Astrocyte of the hippocampus (primary cell): ENCODE data around the gene EML6.
A peak's percentile ranks its signal among the peaks of the same experiment; 100 is the strongest.

Source experiments
- DNase-seq: peaks from one replicate; pipeline ENCODE4 v3.0.0; 2011; ENCODE audit warnings: low read depth, low spot score

EML6 gene

GRCh38 chr2:54997826-54998225 is 274.4 kb downstream of the EML6 start:
- no peak for DNase-seq

GRCh38 chr2:54999182-54999581 is 275.7 kb downstream of the EML6 start:
- DNase-seq, result peak; percentile 38

GRCh38 chr2:55000341-55000740 is 276.9 kb downstream of the EML6 start:
- DNase-seq, result no peak

GRCh38 chr2:55001716-55002115 is 278.3 kb downstream of the EML6 start:
- no peak for DNase-seq

- DNase-seq, result no peak
Measured at GRCh38 chr2:55003706-55004639, 280.5 kb downstream of the EML6 start.

GRCh38 chr2:55006306-55006705 is 282.8 kb downstream of the EML6 start:
- no peak for DNase-seq

- DNase-seq, result no peak
Measured at GRCh38 chr2:55009277-55010060, 286.0 kb downstream of the EML6 start.

GRCh38 chr2:55010149-55010591 is 286.7 kb downstream of the EML6 start:
- peak; percentile 42 for DNase-seq

- peak; percentile 49 for DNase-seq
Measured at GRCh38 chr2:55010915-55011314, 287.5 kb downstream of the EML6 start.

- no peak for DNase-seq
Measured at GRCh38 chr2:55011831-55012671, 288.6 kb downstream of the EML6 start.

- DNase-seq, result no peak
Measured at GRCh38 chr2:55012672-55013484, 289.4 kb downstream of the EML6 start.

GRCh38 chr2:55013936-55014335 is 290.5 kb downstream of the EML6 start:
- no peak for DNase-seq

- peak; percentile 78 for DNase-seq
Measured at GRCh38 chr2:55014962-55015939, 291.8 kb downstream of the EML6 start.

- DNase-seq, result no peak
Measured at GRCh38 chr2:55017428-55017827, 294.0 kb downstream of the EML6 start.

GRCh38 chr2:55017880-55018279 is 294.4 kb downstream of the EML6 start:
- DNase-seq, result no peak

- no peak for DNase-seq
Measured at GRCh38 chr2:55018619-55019018, 295.2 kb downstream of the EML6 start.

GRCh38 chr2:55019526-55020258 is 296.2 kb downstream of the EML6 start:
- DNase-seq, result no peak
